ENCODE measurements around the gene MET. TPM values are rescaled to one million over a fixed set of nuclear protein-coding genes. Genes with fewer than 3 reads are reported as not detected.
A peak's percentile ranks its signal among the peaks of the same experiment; 100 is the strongest.

The MET gene
- total RNA-seq, 4 donors from 2014 or later, result 15.9 to 36.8 (median 28.7) TPM

DNA sequence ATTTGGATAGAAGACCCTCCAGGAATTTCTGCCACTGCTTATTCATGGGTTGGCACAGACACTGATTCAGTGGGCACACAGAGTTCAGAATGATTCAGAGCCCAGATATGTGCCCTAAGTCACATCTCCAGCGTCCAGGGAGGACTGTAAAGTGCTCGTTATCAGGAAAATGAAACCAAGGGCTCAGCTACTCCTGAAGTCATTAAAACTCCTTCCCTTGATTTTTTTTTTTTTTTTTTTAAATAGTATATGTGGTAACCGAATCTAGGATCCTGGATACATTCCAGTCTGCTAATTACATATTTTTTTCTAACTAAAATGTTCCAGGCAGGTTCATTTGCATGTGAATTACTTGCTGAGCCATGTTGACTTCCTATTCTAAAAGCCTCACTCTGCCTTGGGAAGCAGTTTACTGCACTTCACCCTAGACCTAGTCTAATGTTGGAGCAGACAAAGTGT is 34.7 kb downstream of the MET start:
- peak; percentile 24 to 52 for DNase-seq
- TF ChIP-seq, protein P1, sequence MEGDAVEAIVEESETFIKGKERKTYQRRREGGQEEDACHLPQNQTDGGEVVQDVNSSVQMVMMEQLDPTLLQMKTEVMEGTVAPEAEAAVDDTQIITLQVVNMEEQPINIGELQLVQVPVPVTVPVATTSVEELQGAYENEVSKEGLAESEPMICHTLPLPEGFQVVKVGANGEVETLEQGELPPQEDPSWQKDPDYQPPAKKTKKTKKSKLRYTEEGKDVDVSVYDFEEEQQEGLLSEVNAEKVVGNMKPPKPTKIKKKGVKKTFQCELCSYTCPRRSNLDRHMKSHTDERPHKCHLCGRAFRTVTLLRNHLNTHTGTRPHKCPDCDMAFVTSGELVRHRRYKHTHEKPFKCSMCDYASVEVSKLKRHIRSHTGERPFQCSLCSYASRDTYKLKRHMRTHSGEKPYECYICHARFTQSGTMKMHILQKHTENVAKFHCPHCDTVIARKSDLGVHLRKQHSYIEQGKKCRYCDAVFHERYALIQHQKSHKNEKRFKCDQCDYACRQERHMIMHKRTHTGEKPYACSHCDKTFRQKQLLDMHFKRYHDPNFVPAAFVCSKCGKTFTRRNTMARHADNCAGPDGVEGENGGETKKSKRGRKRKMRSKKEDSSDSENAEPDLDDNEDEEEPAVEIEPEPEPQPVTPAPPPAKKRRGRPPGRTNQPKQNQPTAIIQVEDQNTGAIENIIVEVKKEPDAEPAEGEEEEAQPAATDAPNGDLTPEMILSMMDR (IDR thresholded peaks at IDR 0.05 in 4 of 5, conservative IDR thresholded peaks at IDR 0.05 in 1 of 5), result no peak
- no peak for TF ChIP-seq POLR2A (IDR thresholded peaks at IDR 0.05)
- in situ Hi-C loops (cut with MboI; ENCODE audit: low sequenced_read_pairs in 4 of 4), result no loop called here
- Histone ChIP-seq H3K9me3 (no peaks in the 10 kb centered on the region), H3K36me3 (no peaks in the 10 kb centered on the region), H3K27me3 (no peaks in the 10 kb centered on the region), H3K27ac (peak overlapping the region; percentile 55 to 78 (median 71)), H3K4me3 (peak overlapping the region; percentile 21 to 40 (median 34)), H3K4me1 (peaks cover 60 to 81% of the 10 kb centered on the region in 2 donors)
- intact Hi-C loops (cut with DNase I; ENCODE audit: low total_unique reads), result loop anchor here (5.0 kb wide), 1 partner anchor 34 kb away; the partner anchor contains the start of gene MET
- ATAC-seq, result peak; percentile 86 to 97

DNA sequence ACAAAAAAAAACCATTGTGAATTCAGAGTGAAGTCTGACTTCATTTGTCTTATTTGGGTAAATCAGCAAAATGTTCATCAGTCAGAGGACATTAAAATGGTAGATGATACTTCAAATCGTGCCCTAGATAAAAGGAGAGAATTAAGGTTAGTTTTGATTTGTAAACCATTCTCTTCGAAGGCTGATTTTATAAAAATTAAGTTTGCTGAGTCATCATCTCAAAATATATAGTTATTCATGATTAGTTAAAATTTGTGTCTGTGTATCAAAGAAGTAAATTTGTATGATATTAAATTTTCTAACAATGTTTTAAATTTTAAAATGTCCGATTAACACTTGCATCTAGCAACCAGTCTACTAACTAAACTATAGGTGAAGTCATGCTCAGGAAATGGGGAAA is 35.3 kb downstream of the MET start:
- no peak for TF ChIP-seq POLR2A (IDR thresholded peaks at IDR 0.05)
- TF ChIP-seq, protein P1 (IDR thresholded peaks at IDR 0.05 in 4 of 5, conservative IDR thresholded peaks at IDR 0.05 in 1 of 5), result no peak
- Histone ChIP-seq H3K4me3 (peak overlapping the region in 3 of 4 donors; percentile 21 to 40 (median 35)), H3K36me3 (no peaks in the 10 kb centered on the region), H3K4me1 (peaks cover 55 to 75% of the 10 kb centered on the region in 2 donors), H3K9me3 (no peaks in the 10 kb centered on the region), H3K27ac (peak overlapping the region; percentile 55 to 78 (median 71)), H3K27me3 (no peaks in the 10 kb centered on the region)
- intact Hi-C loops (cut with DNase I; ENCODE audit: low total_unique reads) (loop anchor here (5.0 kb wide), 1 partner anchor 35 kb away; the partner anchor contains the start of gene MET), in situ Hi-C loops (cut with MboI; ENCODE audit: low sequenced_read_pairs in 4 of 4) (no loop called here)
- ATAC-seq, result no peak
- DNase-seq, result no peak

GRCh38 chr7:116708248-116708647 is 36.3 kb downstream of the MET start:
- no peaks in the 10 kb centered on the region for H3K27me3 ChIP-seq
- no peak for ATAC-seq
- H3K4me1 ChIP-seq, result peaks cover 50 to 68% of the 10 kb centered on the region in 2 donors
- H3K9me3 ChIP-seq, result no peaks in the 10 kb centered on the region
- H3K36me3 ChIP-seq, result no peaks in the 10 kb centered on the region
- H3K4me3 ChIP-seq, result no peak overlapping the region
- in situ Hi-C loops (cut with MboI; ENCODE audit: low sequenced_read_pairs in 4 of 4) (no loop called here), intact Hi-C loops (cut with DNase I; ENCODE audit: low total_unique reads) (loop anchor here (5.0 kb wide), 1 partner anchor 36 kb away; the partner anchor contains the start of gene MET)
- peak overlapping the region in 3 of 4 donors; percentile 69 to 78 (median 73) for H3K27ac ChIP-seq
- no peak for TF ChIP-seq POLR2A (IDR thresholded peaks at IDR 0.05)
- TF ChIP-seq, protein P1 (IDR thresholded peaks at IDR 0.05 in 4 of 5, conservative IDR thresholded peaks at IDR 0.05 in 1 of 5), result no peak
- DNase-seq, result no peak

DNA sequence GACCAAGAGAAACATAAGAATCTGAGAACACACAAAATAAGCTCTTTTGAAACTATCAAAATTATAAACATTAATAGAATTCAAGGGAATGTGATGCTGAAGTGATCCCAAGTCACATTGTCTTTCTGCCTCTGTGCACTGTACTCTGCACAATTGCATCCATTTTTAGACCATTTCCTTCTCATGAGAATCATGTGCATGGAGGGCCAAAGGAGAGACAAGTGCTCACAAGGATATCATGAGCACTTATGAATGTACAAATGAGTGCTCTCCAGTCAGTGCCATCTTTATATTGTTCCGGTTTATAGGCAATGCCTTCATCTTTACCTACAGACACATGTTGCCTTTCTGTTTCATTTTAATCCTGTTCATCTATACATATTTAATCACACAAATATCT is 36.9 kb downstream of the MET start:
- DNase-seq, result no peak
- TF ChIP-seq, protein P1 (IDR thresholded peaks at IDR 0.05 in 4 of 5, conservative IDR thresholded peaks at IDR 0.05 in 1 of 5), result no peak
- TF ChIP-seq POLR2A (IDR thresholded peaks at IDR 0.05), result no peak
- Histone ChIP-seq H3K9me3 (no peaks in the 10 kb centered on the region), H3K36me3 (no peaks in the 10 kb centered on the region), H3K4me1 (peaks cover 50 to 67% of the 10 kb centered on the region in 2 donors), H3K27me3 (no peaks in the 10 kb centered on the region), H3K27ac (peak overlapping the region; percentile 30 to 78 (median 71)), H3K4me3 (no peak overlapping the region)
- in situ Hi-C loops (cut with MboI; ENCODE audit: low sequenced_read_pairs in 4 of 4) (no loop called here), intact Hi-C loops (cut with DNase I; ENCODE audit: low total_unique reads) (loop anchor here (5.0 kb wide), 1 partner anchor 37 kb away; the partner anchor contains the start of gene MET)
- peak in 1 of 2 donors; percentile 25 for ATAC-seq

All from gastrocnemius medialis (tissue), 4 donors.